Measurements from ENCODE around the gene NAGK.

Gene NAGK

DNA sequence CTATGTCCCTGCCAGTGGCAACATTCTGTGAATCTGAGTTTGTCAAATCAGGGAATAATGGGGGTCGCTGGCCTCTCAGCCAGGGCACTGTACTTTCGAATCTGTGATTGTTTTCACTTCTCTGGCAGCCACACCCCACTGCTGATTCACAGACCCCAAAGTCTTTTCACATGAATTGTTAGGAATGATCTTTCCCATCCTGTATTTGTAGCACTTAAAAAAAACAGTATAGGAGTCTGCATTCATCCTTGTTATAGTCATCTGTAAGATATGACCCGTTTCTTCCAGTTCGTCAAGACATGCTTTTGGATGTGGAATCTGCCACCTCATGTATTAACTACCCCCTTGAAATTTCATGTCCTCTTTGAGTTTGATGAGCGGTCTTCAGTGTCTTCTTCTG lies 928 bp downstream of the NAGK start:
- H3K9ac ChIP-seq (ENCODE audit: low read depth, low read length): peak overlapping the region; percentile 67
- peak overlapping the region; percentile 98 for H2AFZ ChIP-seq (ENCODE audit: low read depth, low read length)
- peak overlapping the region; percentile 87 to 89 for H3K4me3 ChIP-seq (ENCODE audit: low read depth in 1 of 2, low read length in 2 of 2)
- H3K4me2 ChIP-seq (ENCODE audit: insufficient read depth, low read length): peak overlapping the region; percentile 83
- no peaks in the 10 kb centered on the region for H3K9me3 ChIP-seq (ENCODE audit: insufficient read depth, low read length, severe bottlenecking)
- TF ChIP-seq EZH2 (IDR thresholded peaks at IDR 0.05; ENCODE audit: borderline replicate concordance, low read depth, low read length, severe bottlenecking): no peak
- H3K27me3 ChIP-seq (ENCODE audit: insufficient read depth, low read length, poor library complexity): no peaks in the 10 kb centered on the region
- ATAC-seq (ENCODE audit: insufficient read depth, low read depth): no peak
- H3K27ac ChIP-seq (ENCODE audit: low read length): peak overlapping the region; percentile 98
- H3K79me2 ChIP-seq (ENCODE audit: insufficient read depth, low read length): peaks cover 30% of the 10 kb centered on the region
- no peak for DNase-seq
- peaks cover 15% of the 10 kb centered on the region for H4K20me1 ChIP-seq (ENCODE audit: insufficient read depth, low read length)
- peaks cover 48% of the 10 kb centered on the region for H3K4me1 ChIP-seq (ENCODE audit: insufficient read depth, low read length)
- peaks cover 33% of the 10 kb centered on the region for H3K36me3 ChIP-seq (ENCODE audit: insufficient read depth, low read length)

DNA sequence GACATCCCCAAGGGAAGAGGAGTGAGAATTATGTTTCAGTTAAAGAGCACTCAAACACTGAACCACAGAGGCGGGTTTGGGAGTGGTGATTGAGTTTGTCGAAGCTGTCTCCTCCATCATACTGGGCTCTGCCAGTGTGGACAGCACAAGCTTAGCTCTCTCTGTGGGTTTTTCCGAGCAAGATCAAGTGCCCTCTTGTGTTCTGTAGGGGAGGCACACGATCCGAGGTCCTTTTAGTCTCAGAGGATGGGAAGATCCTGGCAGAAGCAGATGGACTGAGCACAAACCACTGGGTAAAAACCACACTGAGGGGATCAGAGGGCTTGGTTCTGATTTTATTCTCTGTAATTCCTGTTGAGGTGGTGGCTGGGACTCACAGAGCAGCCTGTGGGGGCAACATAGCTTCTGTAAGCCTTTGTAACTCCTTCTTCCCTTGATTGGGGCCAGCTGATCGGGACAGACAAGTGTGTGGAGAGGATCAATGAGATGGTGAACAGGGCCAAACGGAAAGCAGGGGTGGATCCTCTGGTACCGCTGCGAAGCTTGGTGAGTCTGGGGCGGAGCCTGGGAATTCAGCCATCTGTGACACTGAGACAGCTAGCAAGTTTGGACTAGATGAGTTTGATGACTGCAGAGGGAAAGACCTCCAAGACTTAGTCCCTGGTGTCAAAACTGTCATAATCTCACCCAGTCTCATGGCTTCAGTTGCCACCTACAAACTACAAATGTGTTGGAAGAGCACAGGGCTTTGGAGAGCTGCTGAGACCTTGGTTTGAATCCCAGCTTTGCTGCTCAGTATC lies 2.0 kb downstream of the NAGK start:
- no peak overlapping the region for H3K4me3 ChIP-seq (ENCODE audit: low read depth in 1 of 2, low read length in 2 of 2)
- H3K9me3 ChIP-seq (ENCODE audit: insufficient read depth, low read length, severe bottlenecking): no peaks in the 10 kb centered on the region
- no peaks in the 10 kb centered on the region for H3K27me3 ChIP-seq (ENCODE audit: insufficient read depth, low read length, poor library complexity)
- no peak overlapping the region for H2AFZ ChIP-seq (ENCODE audit: low read depth, low read length)
- DNase-seq (no peak), ATAC-seq (ENCODE audit: insufficient read depth, low read depth) (no peak)
- peak overlapping the region; percentile 83; the same call in 1 of the 2 replicates for H3K4me2 ChIP-seq (ENCODE audit: insufficient read depth, low read length)
- peaks cover 41% of the 10 kb centered on the region for H3K36me3 ChIP-seq (ENCODE audit: insufficient read depth, low read length)
- H3K27ac ChIP-seq (ENCODE audit: low read length): 0 out of 2 replicates have a peak overlapping the region, but pooled peaks have one; percentile 15
- TF ChIP-seq, protein P1, sequence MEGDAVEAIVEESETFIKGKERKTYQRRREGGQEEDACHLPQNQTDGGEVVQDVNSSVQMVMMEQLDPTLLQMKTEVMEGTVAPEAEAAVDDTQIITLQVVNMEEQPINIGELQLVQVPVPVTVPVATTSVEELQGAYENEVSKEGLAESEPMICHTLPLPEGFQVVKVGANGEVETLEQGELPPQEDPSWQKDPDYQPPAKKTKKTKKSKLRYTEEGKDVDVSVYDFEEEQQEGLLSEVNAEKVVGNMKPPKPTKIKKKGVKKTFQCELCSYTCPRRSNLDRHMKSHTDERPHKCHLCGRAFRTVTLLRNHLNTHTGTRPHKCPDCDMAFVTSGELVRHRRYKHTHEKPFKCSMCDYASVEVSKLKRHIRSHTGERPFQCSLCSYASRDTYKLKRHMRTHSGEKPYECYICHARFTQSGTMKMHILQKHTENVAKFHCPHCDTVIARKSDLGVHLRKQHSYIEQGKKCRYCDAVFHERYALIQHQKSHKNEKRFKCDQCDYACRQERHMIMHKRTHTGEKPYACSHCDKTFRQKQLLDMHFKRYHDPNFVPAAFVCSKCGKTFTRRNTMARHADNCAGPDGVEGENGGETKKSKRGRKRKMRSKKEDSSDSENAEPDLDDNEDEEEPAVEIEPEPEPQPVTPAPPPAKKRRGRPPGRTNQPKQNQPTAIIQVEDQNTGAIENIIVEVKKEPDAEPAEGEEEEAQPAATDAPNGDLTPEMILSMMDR (IDR thresholded peaks at IDR 0.05; ENCODE audit: borderline replicate concordance, extremely low read depth, low read length, poor library complexity, severe bottlenecking): peak; percentile 25
- TF ChIP-seq EZH2 (IDR thresholded peaks at IDR 0.05; ENCODE audit: borderline replicate concordance, low read depth, low read length, severe bottlenecking): no peak
- H3K4me1 ChIP-seq (ENCODE audit: insufficient read depth, low read length): peaks cover 48% of the 10 kb centered on the region
- peaks cover 30% of the 10 kb centered on the region for H3K79me2 ChIP-seq (ENCODE audit: insufficient read depth, low read length)
- 0 out of 2 replicates have a peak overlapping the region, but pooled peaks have one; percentile 67 for H3K9ac ChIP-seq (ENCODE audit: low read depth, low read length)
- H4K20me1 ChIP-seq (ENCODE audit: insufficient read depth, low read length): peaks cover 15% of the 10 kb centered on the region

DNA sequence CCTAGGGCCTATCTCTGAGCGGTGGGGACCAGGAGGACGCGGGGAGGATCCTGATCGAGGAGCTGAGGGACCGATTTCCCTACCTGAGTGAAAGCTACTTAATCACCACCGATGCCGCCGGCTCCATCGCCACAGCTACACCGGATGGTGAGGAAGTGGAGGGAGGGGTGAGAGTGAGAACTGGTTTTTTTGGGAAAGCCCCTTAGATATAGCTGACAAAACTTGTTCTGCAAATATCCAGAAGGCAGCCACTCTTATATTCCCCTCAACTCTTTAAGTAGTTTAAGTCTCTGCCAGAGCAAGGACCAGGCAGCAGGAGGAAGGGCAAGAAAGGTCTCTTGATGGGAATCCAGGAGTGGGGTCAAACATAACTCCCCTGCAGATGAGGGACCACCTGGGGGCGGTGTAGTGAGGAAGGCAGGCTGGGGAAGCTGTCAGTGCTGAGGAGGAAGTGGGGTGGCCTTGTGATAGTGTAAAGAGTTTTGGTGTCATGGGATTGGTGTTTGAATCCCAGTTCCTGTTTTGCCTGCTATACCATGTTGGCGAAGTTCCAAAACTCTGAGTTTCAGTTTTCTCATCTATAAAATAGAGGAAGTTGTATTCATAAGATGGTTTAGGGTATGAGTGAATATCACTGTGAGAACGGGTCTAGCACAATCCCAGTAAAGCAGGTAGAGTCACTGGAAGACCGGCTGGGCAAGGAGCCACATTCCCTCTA lies 3.4 kb downstream of the NAGK start:
- H3K36me3 ChIP-seq (ENCODE audit: insufficient read depth, low read length): peaks cover 52% of the 10 kb centered on the region

More for the DNA sequence above, 3.4 kb downstream of the NAGK start:
- peaks cover 30% of the 10 kb centered on the region for H3K79me2 ChIP-seq (ENCODE audit: insufficient read depth, low read length)
- ATAC-seq (ENCODE audit: insufficient read depth, low read depth) (no peak), DNase-seq (peak; percentile 26)
- no peak overlapping the region; the same call in 1 of the 2 replicates for H3K9ac ChIP-seq (ENCODE audit: low read depth, low read length)
- no peaks in the 10 kb centered on the region for H3K27me3 ChIP-seq (ENCODE audit: insufficient read depth, low read length, poor library complexity)
- H3K9me3 ChIP-seq (ENCODE audit: insufficient read depth, low read length, severe bottlenecking): no peaks in the 10 kb centered on the region
- H4K20me1 ChIP-seq (ENCODE audit: insufficient read depth, low read length): peaks cover 15% of the 10 kb centered on the region
- peaks cover 46% of the 10 kb centered on the region for H3K4me1 ChIP-seq (ENCODE audit: insufficient read depth, low read length)
- H2AFZ ChIP-seq (ENCODE audit: low read depth, low read length): no peak overlapping the region
- peak overlapping the region; percentile 38; the same call in 1 of the 2 replicates for H3K27ac ChIP-seq (ENCODE audit: low read length)
- 0 out of 2 replicates have a peak overlapping the region, but pooled peaks have one; percentile 6 for H3K4me2 ChIP-seq (ENCODE audit: insufficient read depth, low read length)
- TF ChIP-seq, protein P1 (IDR thresholded peaks at IDR 0.05; ENCODE audit: borderline replicate concordance, extremely low read depth, low read length, poor library complexity, severe bottlenecking): peak; percentile 39
- no peak for TF ChIP-seq EZH2 (IDR thresholded peaks at IDR 0.05; ENCODE audit: borderline replicate concordance, low read depth, low read length, severe bottlenecking)
- no peak overlapping the region for H3K4me3 ChIP-seq (ENCODE audit: low read depth in 1 of 2, low read length in 2 of 2)
